HCT116 (cell line): Measurements from ENCODE around the gene SIPA1L3. TPM values are rescaled to one million over a fixed set of nuclear protein-coding genes. Genes with fewer than 3 reads are reported as not detected.

Experiments used
- ATAC-seq: fragments of 200-7000 bp; cut with Tn5 transposase; 2 replicates; pipeline ENCODE4 v1.9.1; 2020; ENCODE audit warnings: mild to moderate bottlenecking, moderate library complexity
- BruUV-seq: library from RNA; stranded (reverse); fragments of 400-500 nt; replicated peaks from 2 replicates; lab custom pipeline; 2021; lab: Mats Ljungman, UMichigan
- CTCF ChIA-PET: fragments of 300-600 bp; sonication (Branson Sonifier 250); formaldehyde crosslinking; loops from one replicate; lab custom pipeline; 2021; ENCODE audit warnings: antibody characterized with exemption; lab: Charles Lee
- POLR2A ChIA-PET: fragments of 300-600, 350-600 bp; sonication (Branson Sonifier 250); formaldehyde crosslinking; loops from one replicate; lab custom pipeline; 2021; ENCODE audit warnings: antibody characterized with exemption; lab: Charles Lee
- RAD21 ChIA-PET, 2 experiments: fragments of 300-600 bp; sonication (Branson Sonifier 250); formaldehyde crosslinking; loops; one replicate each; lab custom pipeline; 2023; ENCODE audit warnings: low total read pairs in 2 of 2; ENCODE audit not compliant: uncharacterized antibody in 2 of 2, unreplicated experiment in 2 of 2, low non-redundant PET in 1 of 2; lab: Charles Lee
- DNase-seq: peaks from one replicate; pipeline ENCODE4 v3.0.0-alpha.2; 2010; ENCODE audit warnings: low read depth, low spot score
- H2AFZ ChIP-seq: fragments of 200-600 bp; shearing (Covaris generic), sonication (generic); 2 replicates; pipeline ENCODE4 v1.6.1; 2017; ENCODE audit warnings: low read depth, mixed run types, mixed read lengths, antibody characterized with exemption, low read length; ENCODE audit not compliant: poor library complexity, severe bottlenecking
- H3K27ac ChIP-seq: 2 replicates; pipeline ENCODE4 v1.5.1; 2012; ENCODE audit warnings: low read depth, low read length
- H3K27me3 ChIP-seq: fragments of 200-600 bp; sonication (generic); 2 replicates; pipeline ENCODE4 v1.6.1; 2016; ENCODE audit warnings: mixed run types, low read length, mixed read lengths; ENCODE audit not compliant: insufficient read depth
- H3K36me3 ChIP-seq, 2 experiments: fragments of 200-500 bp in 1 of 2; fragments of 200-600 bp in 1 of 2; sonication (Bioruptor generic) in 1 of 2; sonication (generic) in 1 of 2; 2 replicates each; pipeline versions ENCODE4 v1.5.1 to v1.6.1; 2014 to 2016; ENCODE audit warnings: low read length in 2 of 2, inconsistent platforms in 1 of 2, mixed read lengths in 1 of 2, mixed run types in 1 of 2; ENCODE audit not compliant: insufficient read depth in 2 of 2, control insufficient read depth in 1 of 2
- H3K4me1 ChIP-seq, 2 experiments: fragments of 200-600 bp in 1 of 2; sonication (generic) in 1 of 2; 2 replicates each; pipeline versions ENCODE4 v1.5.1 to v1.6.1; 2012 to 2017; ENCODE audit warnings: low read length in 2 of 2, inconsistent platforms in 1 of 2, mild to moderate bottlenecking in 1 of 2, mixed read lengths in 1 of 2, mixed run types in 1 of 2, moderate library complexity in 1 of 2; ENCODE audit not compliant: insufficient read depth in 2 of 2, control insufficient read depth in 1 of 2
- H3K4me2 ChIP-seq: fragments of 200-600 bp; sonication (generic); 2 replicates; pipeline ENCODE4 v1.6.1; 2017; ENCODE audit warnings: mixed run types, low read length, mixed read lengths
- H3K4me3 ChIP-seq, 2 experiments: fragments of 200-600 bp in 1 of 2; sonication (generic) in 1 of 2; replicated peaks in 1 of 2; 2 replicates each; pipeline ENCODE4 v1.5.1; 2011 to 2016; ENCODE audit warnings: low read length in 2 of 2, control low read depth in 1 of 2, low read depth in 1 of 2, mild to moderate bottlenecking in 1 of 2, mixed read lengths in 1 of 2, mixed run types in 1 of 2
- H3K79me2 ChIP-seq: fragments of 200-600 bp; sonication (generic); 2 replicates; pipeline ENCODE4 v1.6.1; 2017; ENCODE audit warnings: mild to moderate bottlenecking, mixed run types, low read length, moderate library complexity, mixed read lengths; ENCODE audit not compliant: insufficient read depth
- H3K9ac ChIP-seq: fragments of 200-600 bp; sonication (generic); 2 replicates; pipeline ENCODE4 v1.6.1; 2016; ENCODE audit warnings: low read length, mixed read lengths
- H3K9me2 ChIP-seq: fragments of 200-600 bp; sonication (generic), shearing (Covaris generic); 2 replicates; pipeline ENCODE4 v1.6.1; 2017; ENCODE audit warnings: mixed run types, mild to moderate bottlenecking, moderate library complexity; ENCODE audit not compliant: insufficient read depth
- H3K9me3 ChIP-seq, 2 experiments: fragments of 200-500 bp in 1 of 2; fragments of 200-600 bp in 1 of 2; sonication (Bioruptor generic) in 1 of 2; sonication (generic) in 1 of 2; 2 replicates each; pipeline ENCODE4 v1.6.1; 2014 to 2017; ENCODE audit warnings: low read length in 2 of 2, mixed read lengths in 2 of 2, inconsistent platforms in 1 of 2, low read depth in 1 of 2, mild to moderate bottlenecking in 1 of 2, mixed run types in 1 of 2, moderate library complexity in 1 of 2; ENCODE audit not compliant: control insufficient read depth in 1 of 2, insufficient read depth in 1 of 2
- H4K20me1 ChIP-seq: fragments of 200-600 bp; sonication (generic), shearing (Covaris generic); 2 replicates; pipeline ENCODE4 v1.6.1; 2017; ENCODE audit warnings: mixed run types, mild to moderate bottlenecking, moderate library complexity; ENCODE audit not compliant: insufficient read depth
- CBX3 ChIP-seq: IDR thresholded peaks from 2 replicates; pipeline ENCODE4 v1.6.1; 2012; ENCODE audit warnings: low read depth
- EGR1 ChIP-seq: IDR thresholded peaks from 2 replicates; pipeline ENCODE4 v1.6.1; 2012; ENCODE audit warnings: low read depth
- FOSL1 ChIP-seq: IDR thresholded peaks from 2 replicates; pipeline ENCODE4 v1.6.1; 2012; ENCODE audit warnings: low read depth
- JUND ChIP-seq: IDR thresholded peaks from 2 replicates; pipeline ENCODE4 v1.6.1; 2012
- POLR2AphosphoS5 ChIP-seq: IDR thresholded peaks from 2 replicates; pipeline ENCODE4 v1.6.1; 2011; ENCODE audit warnings: mild to moderate bottlenecking, low read depth, low read length, moderate library complexity
- REST ChIP-seq: IDR thresholded peaks from 2 replicates; pipeline ENCODE4 v1.6.1; 2012; ENCODE audit warnings: low read depth
- SIN3A ChIP-seq: IDR thresholded peaks from 2 replicates; pipeline ENCODE4 v1.6.1; 2012; ENCODE audit warnings: low read depth
- SP1 ChIP-seq: IDR thresholded peaks from 2 replicates; pipeline ENCODE4 v1.6.1; 2012; ENCODE audit warnings: low read depth
- TCF7L2 ChIP-seq: IDR thresholded peaks from 2 replicates; pipeline ENCODE4 v1.7.0; 2011; ENCODE audit warnings: borderline replicate concordance, inconsistent platforms; ENCODE audit not compliant: insufficient read depth, insufficient read length; ENCODE audit errors: extremely low read depth
- ZFX ChIP-seq: fragments of 450-650 bp; IDR thresholded peaks from 2 replicates; pipeline ENCODE4 v1.6.1; 2017
- ZNF274 ChIP-seq: fragments of 200-500 bp; sonication (Bioruptor generic); IDR thresholded peaks from 2 replicates; pipeline ENCODE4 v1.6.1; 2014; ENCODE audit warnings: mild to moderate bottlenecking, low read depth, low read length, inconsistent platforms
- intact Hi-C: fragments of 100-400 bp; cut with micrococcal nuclease; formaldehyde crosslinking; loops from 2 replicates; pipeline ENCODE4 v1.10.0; 2022
- total RNA-seq: library from RNA; stranded (reverse); gene quantifications from one replicate; pipeline ENCODE4 v1.2.1, GENCODE V29; 2021; ENCODE audit not compliant: unreplicated experiment

SIPA1L3 gene
- total RNA-seq, 1 experiment from 2014 or later = 41.8 TPM

GRCh38 chr19:38190061-38190460 is 283.1 kb downstream of the SIPA1L3 start (continued):
- no peak for TF ChIP-seq FOSL1
- TF ChIP-seq EGR1 = no peak
- TF ChIP-seq CBX3 = no peak
- TF ChIP-seq SIN3A = no peak
- TF ChIP-seq SP1 = no peak
- TF ChIP-seq ZNF274 = no peak
- TF ChIP-seq REST = no peak
- no peak for TF ChIP-seq ZFX
- no peak for TF ChIP-seq POLR2AphosphoS5

DNA sequence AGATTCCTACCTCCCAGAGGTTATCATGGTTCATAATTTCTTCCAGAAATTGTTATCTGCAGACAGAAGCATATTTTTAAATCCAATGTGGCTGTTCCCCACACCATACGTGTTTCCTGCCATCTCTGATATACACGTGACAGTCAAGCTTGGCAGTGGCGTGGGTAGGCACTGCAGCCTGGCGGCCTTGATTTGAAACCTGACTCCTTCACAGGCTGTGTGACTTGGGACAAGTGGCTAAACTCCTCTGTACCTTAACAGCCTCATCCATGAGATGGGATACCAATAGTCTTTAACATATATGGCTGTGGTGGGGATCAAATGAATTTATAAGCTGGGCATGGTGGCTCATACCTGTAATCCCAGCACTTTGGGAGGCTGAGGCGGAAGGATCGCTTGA is 283.8 kb downstream of the SIPA1L3 start:
- no peak overlapping the region for H3K4me2 ChIP-seq
- ChIA-PET CTCF (interaction anchor here (0.8 kb wide), 1 partner anchor 48 kb away, joined by 4 read pairs; no protein-coding TSS in a partner anchor), POLR2A (no interaction called here), RAD21 (no interaction called here)
- H3K4me1 ChIP-seq = no peaks in the 10 kb centered on the region; a peak in 1 of 4 replicates
- intact Hi-C loops = no loop called here
- H3K4me3 ChIP-seq = no peak overlapping the region
- H3K27me3 ChIP-seq = no peaks in the 10 kb centered on the region
- DNase-seq = no peak
- no peak overlapping the region for H3K9ac ChIP-seq
- H3K9me3 ChIP-seq = no peaks in the 10 kb centered on the region
- H4K20me1 ChIP-seq = no peaks in the 10 kb centered on the region
- H3K9me2 ChIP-seq = no peaks in the 10 kb centered on the region
- TF ChIP-seq TCF7L2 (no peak), ZNF274 (no peak), SIN3A (no peak), JUND (no peak)
- H3K36me3 ChIP-seq = no peaks in the 10 kb centered on the region
- H3K79me2 ChIP-seq = no peaks in the 10 kb centered on the region
- H2AFZ ChIP-seq = no peak overlapping the region
- no peak overlapping the region for H3K27ac ChIP-seq
- ATAC-seq = no peak; the same call in 1 of the 2 replicates
- BruUV-seq = no TSS peak
